HG03060 (cell line): Measurements from ENCODE around the gene HAGH.

Experiments used
- ATAC-seq: cut with Tn5 transposase; IDR thresholded peaks from one replicate; pipeline ENCODE4 v1.9.1; 2021; ENCODE audit warnings: low read depth, moderate number of reproducible peaks; ENCODE audit not compliant: unreplicated experiment

HAGH gene

DNA sequence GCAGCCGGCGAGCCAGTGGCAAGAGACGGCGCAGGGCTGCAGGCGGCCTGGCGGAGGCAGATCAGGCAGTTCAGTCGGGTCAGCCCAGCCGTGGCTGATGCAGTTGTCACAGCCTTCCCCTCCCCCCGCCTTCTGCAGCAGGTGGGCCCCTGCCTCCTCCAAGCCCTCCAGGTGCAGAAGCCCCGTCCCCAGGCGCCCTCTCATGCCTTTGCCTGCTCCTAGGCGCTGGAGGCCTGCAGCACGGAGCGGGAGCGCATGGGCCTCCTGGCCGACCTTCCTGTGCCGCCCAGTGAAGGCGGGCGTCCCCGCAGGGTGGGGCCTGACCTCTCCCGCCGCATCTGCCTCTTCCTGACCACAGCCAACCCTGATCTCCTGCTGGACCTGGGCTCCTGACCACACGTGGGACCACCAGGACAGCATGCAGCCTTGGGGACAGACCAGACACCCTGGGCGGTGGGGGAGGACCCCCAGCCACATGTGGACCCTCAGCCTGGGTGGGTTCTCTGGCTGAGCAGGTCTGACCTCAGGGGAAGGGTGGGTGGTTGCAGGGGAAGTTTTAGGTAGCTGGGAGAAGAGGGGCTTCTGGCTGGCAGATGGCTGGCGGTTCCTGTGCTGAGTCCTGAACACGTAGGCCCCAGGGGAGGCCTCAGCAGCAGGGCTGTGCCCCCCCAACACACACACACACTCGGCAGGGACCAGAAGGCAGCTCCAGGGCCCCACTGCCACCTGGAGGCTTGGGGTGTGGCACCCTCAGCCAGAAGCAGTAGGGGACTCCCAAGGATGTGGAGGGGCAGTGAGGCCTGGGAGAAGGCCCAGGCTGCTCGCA is 50.6 kb downstream of the HAGH start:
- ATAC-seq: no peak

DNA sequence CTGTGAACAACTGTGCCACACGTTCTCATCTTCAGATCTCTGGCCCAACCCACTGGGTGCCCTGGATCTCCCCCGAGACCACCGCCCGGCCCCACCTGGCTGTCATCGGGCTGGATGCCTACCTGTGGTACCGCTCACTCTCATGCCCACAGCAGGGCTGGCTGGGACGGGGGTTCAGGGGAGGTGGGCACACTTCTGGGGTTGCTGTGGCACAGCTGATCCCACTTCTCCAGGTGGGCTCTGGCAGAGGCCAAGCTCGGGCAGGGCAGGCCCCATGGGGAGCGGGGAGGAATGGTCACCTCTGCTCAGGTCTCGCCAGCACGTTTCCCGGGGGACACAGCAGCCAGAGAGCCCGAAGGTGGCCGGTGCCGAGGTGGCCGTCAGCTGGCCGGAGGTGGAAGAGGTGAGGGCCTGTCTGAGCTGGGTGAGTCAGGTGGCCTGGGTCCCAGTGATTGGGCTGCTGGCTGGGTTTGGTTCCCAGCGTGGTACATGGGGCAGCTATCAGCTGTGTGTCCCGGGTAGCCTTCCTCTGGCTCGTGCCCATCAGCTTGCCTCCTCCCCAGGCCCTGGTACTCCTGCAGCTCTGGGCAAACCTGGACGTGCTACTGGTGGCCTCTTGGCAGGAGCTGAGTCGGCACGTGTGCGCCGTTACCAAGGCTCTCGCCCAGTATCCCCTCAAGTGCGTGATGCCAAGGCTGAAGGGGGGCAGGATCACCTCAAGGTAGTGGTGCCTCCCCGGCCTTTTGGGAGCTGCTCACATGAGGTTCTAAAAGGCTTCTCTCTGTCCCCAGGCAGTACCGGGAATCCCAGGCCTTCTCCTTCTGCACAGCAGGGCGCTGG is 51.4 kb downstream of the HAGH start:
- no peak for ATAC-seq

DNA sequence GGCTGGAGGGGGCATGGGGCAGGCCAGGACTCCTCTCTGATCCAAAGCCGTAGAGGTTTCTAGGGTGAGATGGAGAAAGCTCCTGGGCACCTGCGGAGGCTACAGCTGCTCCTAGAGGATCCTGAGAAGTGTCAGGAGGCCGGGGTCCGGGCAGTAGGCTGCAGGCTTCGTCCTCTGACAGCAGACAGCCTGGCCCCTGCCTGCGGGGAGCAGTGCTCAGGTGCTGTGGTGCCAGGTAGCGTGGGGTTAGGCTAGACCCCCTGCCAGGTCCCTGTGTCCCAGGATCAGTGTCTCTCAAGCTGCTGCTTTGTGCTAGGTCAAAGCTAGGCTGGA is 52.2 kb downstream of the HAGH start:
- no peak for ATAC-seq

DNA sequence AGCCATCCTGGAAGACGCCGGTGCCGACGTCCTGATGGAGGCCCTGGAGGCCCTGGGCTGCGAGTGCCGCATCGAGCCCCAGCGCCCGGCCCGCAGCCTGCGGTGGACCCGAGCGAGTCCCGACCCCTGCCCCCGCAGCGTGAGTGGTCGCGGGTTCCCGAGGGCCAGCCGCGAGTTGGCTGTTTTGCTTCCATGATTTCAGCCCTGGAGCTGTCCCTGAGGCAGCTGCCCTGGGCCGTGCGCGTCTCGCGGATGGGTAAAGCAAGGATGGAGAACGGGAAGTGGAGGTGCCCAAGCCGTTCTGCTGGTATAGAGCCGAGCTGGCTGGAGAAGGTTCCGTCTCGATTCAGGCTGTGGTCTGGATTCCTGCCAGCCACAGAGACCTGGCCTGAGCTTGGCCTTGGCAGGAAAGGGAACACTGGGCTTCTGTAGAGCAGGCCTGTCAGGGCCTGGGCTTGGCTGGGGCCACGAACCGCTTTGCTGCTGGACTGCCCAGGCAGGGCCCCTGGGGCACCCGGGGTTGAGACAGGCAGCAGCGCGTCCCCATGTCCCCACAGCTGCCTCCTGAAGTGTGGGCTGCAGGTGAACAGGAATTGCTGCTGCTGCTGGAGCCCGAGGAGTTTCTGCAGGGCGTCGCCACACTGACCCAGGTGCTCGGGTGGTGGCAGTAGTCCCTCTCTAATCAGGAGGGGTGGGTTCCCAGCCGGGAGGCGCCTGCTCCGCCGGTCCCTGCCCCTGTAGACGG is 52.8 kb downstream of the HAGH start:
- no peak for ATAC-seq

DNA sequence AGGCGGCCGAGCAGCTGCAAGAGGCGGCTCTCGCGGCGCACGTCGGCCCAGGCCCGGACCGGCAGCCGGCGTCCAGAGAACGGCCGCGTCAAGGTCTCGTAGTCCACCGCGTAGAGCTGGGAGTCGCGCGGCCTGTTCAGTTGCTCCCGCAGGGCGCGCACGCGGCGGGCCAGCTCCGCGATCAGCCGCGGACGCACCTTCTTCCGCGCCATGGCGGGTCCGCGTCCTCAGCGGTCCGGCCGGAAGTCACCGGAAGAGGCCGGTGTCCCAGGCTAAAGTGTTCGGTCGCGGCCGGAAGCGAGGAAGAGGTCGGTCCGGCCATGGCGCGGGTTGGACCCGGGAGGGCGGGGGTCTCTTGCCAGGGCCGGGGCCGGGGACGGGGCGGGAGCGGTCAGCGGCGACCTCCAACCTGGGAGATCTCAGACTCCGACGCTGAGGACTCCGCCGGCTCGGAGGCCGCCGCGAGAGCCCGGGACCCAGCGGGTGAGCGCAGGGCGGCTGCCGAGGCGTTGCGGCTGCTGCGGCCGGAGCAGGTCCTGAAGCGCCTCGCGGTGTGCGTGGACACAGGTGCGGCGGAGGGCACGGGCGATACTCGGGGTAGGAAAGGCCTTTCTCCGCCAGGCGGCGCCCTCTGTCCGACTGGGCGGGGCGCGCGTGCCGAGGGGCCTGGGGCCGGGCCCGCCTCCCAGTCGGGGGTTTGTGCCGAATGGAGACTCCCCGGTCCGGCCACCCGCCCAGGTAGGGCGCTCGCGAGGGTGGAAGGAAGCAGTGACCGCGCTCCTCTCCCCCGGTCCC is 53.5 kb downstream of the HAGH start, which contains the start of gene MRPS34:
Gene MRPS34 (minus strand): TSS at position 227 of the 795 bp plus-strand sequence. CDS start 15 bp downstream, at position 212.
- ATAC-seq: no peak

DNA sequence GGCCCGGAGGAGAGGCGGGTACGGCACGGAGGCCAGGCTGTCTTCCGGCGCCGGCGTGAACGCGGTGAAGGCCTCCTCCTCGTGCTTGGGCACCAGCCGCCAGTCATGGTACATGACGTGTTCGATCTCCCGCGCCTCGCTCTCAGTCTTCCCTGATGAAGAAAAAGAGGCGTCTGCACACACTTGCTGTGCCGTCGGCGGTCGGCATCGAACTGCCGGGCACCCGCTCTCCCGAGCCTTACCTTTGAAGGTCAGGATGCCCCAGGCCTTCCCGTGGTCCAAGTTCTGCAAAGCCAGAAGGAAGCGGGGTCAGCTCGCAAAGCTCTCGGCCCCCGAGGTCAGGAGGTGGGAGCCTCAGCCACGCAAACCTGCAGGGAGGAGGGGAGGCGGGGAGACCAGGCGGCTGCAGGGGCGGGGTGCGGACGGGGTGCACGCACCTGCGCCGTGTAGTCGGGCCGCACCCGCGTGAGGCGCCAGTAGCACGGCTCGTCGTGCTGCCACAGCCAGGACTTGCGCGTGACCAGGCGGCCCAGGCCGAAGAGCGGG is 54.2 kb downstream of the HAGH start, which contains the start of gene EME2:
Gene EME2 (plus strand): TSS at position 449 of the 546 bp plus-strand sequence. CDS start 418 bp downstream, outside the sequence.
- ATAC-seq: no peak

DNA sequence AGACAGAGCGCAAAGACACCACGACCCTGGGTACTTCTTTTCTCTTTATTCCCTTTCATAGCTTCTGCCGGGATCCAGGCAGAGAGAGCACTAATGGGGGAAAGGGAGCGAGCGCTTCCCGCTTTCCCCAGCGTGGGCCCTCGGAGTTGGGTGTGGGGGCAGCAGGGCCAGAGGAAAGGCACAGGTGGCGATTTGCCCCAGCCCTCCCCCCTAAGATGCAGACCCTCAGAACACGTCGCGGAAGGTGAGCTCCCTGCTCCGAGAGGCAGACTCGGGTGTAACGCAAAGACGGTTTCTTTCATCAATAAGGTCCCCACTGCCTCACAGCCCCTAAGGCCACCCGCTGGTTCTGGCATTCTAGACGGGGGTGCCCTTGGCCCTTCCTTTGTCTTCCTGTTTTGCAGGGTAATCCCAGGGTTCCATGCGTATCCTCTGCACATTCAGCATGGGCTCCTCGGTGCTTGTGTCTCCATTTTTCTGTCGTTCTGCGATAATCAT is 54.7 kb downstream of the HAGH start:
- no peak for ATAC-seq

DNA sequence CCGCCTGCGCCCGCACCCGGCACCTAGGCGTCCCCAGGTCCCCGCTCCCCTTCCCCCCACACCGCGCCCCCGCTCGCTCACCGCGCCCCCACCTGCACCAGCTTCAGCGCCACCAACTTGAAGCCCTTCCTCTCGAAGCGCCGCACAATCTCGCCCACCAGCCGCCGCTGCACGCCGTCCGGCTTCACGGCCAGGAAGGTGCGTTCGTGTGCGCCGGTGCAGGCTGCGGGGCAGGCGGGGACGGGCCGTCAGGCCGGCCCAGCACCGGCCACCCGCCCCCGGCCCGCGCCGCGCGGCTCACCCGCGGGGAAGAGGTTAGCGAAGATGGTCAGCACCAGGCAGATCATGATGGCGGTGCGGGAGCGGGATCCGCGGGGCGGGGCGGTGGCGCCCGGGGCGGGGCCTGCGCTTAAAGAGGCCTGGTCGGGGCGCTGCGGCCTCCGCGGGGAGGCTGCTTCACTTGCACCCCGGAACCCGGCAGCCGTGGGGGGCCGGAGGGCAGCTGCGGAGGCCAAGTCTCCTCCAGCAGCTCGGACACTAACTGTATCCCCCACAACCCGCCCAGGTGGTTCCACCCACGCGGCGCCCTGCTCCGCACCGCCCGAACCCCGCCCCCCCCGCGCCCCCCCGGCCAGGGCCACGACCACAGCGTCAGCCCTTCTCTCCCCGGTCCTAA is 55.3 kb downstream of the HAGH start, which contains the start of gene NME3:
Gene NME3 (minus strand): TSS at position 356 of the 676 bp plus-strand sequence. CDS start 9 bp downstream, at position 347.
- ATAC-seq: no peak

DNA sequence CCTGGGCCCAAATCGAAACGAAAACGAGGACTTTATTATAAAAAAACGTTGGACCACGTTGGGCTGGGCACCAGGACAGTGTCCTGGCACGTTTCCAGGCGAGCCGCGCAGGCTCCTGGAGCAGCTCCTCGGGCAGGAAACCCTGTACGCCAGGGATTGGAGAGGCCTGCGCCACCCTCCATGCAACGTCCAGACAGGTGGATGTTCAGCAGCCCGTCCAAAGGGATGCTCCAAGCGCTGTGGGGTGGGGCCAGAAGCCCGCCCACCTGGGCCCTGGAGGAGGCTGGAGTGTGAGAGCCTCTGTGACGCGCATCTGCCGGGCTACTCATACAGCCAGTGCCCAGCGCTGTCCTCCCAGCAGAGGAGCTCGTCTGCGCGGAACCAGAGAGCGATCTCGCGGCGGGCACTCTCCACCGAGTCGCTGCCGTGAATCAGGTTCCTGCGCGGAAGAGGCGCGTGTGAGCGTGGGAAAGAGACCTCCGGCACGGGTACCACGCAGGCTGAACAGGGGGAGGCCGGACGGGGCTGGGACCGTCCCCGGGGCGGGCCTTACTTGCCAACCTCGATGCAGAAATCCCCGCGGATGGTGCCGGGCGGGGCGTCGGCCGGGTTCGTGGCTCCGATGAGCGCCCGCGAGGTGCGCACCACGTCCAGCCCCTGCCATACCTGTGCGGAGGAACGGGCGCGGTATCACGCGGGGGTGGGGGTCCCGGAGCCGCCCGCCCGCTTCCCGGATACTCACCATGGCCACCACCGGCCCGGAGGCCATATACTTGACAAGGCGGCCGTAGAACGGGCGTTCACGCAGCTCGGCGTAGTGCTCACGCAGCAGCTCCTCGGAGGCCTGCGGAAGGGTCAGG is 56.1 kb downstream of the HAGH start:
- ATAC-seq: no peak

DNA sequence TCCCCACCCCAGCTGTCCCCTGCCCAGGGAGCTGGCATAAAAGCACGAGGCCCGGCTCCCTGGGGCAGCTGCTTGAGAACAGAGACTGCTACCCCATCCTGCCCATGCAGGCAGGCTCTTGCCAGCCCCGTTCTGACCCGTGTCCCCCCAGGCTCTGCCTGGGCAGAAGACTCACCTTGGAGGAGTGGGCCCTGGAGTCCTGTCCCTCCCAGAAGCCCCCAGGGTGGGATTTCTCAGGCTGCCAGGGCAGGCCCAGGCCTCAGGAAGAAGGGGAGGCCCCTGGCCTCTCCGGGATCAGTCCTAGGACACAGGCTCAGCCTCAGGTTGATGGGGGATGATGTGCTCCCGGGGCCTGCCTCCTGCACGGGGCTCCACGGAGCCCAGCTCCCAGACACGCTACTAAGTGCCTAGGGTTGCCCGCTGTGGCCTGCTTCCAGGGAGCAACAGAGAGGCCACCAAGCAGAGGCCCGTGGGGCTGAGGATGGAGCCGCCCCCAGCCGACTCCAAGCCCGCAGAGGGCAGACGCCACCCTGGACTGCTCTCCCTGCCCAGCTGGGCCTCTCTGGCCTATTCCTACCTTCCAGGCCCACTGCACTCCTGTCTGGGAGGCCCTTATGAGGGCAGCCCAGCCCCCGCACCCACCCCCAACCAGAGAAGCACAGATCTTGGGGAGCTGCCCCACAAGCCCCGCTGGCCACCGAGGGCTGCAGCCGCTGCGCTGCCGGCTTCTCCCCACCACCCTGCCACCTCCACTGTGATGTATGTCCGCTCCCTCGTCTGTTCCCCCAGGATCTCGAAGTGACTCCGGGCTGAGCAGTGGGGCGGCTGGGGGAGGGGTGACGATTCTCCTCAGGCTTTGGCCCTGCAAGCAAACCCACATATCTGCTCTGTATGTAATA is 57.0 kb downstream of the HAGH start:
- no peak for ATAC-seq

DNA sequence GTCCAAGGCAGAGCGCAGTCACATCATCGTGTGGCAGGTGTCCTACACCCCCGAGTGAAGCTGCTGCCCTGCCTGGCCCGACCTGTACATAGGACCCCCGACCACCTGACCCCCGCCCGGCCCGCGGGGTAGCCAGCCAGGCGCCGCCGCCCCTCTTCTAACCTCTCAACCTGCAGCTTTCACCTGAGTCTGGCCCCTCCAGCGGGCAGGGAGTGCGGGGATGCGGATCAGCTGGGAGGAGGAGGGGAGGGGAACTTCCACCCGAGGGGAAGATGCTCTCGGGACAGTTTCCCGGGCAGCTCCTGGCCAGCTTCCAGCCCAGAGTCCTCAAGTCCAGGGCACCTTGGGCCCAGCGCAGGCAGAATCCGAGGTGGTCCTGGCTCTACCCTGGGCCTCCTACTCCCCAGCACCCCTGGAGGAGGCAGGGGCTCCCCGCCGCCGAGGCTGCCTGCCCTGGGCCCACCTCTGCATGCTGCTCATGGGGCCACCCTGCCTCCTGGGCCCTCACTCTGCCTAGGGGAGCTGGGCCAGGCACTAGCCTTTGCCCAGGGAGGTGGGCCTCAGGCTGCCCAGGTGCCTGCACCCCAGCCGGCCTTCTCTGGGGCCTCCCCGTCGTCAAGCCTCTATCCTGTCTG is 57.7 kb downstream of the HAGH start:
- ATAC-seq: no peak

DNA sequence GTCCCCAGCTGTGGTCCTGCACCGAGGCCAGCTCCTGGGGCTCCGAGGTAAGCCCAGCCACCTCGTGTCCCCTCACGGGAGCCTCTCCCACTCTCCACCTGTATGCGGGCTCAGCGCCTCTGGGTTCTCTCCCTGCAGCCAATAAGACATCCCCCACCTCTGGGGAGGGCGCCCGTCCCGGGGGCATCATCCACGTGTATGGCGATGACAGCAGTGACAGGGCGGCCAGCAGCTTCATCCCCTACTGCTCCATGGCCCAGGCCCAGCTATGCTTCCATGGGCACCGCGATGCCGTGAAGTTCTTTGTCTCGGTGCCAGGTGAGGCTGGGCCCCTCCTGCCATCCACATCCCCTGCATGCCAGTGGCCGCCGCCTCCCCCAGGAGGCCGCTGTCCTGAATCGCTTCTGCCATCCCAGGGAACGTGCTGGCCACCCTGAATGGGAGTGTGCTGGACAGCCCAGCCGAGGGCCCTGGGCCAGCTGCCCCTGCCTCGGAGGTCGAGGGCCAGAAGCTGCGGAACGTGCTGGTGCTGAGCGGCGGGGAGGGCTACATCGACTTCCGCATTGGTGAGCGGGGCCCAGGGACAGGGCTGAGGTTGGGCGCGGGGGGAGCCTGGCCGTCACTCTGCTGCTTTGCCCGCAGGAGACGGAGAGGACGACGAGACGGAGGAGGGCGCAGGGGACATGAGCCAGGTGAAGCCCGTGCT is 58.4 kb downstream of the HAGH start:
- no peak for ATAC-seq

DNA sequence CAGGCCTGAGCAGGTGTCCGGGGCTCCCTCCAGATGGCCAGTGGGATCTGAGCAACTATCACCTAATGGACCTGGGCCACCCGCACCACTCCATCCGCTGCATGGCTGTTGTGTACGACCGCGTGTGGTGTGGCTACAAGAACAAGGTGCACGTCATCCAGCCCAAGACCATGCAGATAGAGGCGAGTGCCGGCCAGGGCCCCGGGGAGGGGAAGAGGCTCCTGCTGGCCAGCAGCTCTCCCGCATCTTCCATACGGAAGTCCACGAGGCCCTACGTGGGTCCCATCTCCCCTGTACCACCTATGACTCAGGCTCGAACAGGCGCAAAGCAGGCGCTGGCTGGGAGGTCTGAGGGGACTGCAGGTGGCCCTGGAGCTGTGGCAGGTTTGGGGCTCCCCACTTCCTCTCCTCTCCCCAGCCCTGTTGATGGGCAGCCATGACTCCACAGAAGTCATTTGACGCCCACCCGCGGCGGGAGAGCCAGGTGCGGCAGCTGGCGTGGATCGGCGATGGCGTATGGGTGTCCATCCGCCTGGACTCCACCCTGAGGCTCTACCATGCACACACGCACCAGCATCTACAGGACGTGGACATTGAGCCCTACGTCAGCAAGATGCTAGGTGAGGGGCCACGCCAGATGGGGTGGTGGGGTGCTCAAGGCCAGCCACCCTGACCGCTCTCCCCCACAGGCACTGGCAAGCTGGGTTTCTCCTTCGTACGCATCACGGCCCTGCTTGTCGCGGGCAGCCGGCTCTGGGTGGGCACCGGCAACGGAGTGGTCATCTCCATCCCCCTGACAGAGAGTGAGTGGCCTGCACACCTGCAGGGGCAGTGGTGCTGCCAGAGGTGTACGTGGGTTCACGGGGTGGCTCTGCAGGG is 59.3 kb downstream of the HAGH start:
- no peak for ATAC-seq

DNA sequence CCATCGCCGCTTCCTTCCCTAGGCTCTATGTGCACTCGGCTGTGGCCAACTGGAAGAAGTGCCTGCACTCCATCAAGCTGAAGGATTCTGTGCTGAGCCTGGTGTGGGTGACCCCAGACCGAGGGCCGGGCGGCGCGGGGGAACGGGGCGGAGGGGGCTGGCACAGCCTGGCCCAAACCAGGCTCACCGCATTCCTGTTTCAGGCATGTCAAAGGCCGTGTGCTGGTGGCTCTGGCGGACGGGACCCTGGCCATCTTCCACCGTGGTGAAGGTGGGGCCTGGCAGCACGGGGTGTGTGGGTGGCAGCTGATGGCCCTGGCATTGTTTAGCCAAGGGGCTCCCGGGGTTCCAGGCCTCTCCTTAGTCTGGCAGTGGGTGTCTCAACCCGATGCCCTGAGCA is 59.9 kb downstream of the HAGH start:
- no peak for ATAC-seq

DNA sequence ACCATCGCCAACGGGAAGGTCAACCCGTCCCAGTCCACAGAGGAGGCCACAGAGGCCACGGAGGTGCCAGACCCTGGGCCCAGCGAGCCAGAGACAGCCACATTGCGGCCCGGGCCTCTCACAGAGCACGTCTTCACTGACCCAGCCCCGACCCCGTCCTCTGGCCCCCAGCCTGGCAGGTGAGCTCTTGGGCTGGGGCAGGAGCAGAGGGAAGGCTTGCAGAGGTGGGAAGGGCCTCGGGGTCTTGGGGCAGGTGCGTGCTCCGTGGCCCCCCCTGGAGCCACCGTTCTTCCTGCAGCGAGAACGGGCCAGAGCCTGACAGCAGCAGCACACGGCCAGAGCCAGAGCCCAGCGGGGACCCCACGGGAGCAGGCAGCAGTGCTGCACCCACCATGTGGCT is 60.4 kb downstream of the HAGH start:
- no peak for ATAC-seq
